ENCODE results near the gene GOLGA8T.
"Not testable (repeated sequence)": the region's sequence is repeated elsewhere in the genome, so short reads cannot be mapped to it uniquely, and the experiment has no call there.

The GOLGA8T gene

DNA sequence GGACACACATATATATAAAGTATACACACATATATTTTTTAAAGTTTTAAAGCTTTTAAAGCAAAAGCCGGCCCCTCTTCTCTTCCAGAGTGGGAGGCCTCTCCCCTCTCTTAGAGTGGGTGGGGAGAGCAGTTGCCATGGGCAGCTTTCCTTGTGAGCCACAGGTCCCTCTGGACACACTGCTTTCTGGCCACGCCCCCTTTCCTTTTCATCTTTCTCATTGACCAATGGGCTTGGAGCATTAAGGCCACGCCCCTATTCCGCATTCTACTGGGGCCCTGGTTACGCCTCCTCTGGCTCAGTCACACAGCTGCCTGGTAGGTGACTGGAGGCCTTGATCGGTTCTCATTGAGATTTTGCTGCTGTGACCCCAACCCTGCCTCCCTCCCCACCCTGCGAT lies at the start of gene GOLGA8T:
TSS of gene GOLGA8T (plus strand) at position 301 of the 400 bp plus-strand sequence. CDS start at position 399, 98 bp downstream.
- not testable (repeated sequence) for FAIRE-seq

DNA sequence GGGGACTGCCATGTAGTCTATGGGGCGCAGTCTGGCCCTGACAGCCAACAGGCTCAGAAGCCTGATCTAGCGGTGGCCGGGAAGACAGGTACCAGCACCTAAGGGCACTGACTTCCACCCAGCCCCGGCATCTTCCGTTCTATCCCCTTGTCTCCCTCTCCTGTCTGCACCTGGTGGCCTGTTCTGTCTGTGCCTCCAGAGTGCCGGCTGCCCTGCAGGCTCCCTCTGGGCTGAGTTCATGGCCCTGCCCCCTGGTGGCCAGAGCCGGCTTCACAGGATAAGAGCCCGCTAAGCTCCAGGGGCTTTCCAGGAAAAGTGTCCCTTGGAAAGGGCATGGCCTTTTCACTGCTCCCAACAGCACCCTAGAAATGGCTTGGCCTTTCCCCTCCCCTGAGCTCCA lies 37.0 kb upstream of the GOLGA8T start:
- FAIRE-seq = not testable (repeated sequence)

DNA sequence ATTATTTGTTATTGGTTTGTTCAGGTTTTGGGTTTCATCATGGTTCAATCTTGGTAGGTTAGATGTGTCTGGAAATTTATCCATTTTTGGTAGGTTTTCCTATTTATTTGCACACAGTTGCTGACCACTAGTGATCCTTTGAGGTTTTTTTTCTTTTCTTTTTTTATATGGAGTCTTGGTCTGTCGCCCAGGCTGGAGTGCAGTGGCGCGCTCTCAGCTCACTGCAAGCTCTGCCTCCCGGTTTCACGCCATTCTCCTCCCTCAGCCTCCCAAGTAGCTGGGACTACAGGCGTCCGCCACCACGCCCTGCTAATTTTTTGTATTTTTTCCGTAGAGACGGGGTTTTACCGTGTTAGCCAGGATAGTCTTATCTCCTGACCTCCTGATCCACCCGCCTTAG lies 32.0 kb upstream of the GOLGA8T start:
- FAIRE-seq = not testable (repeated sequence)

DNA sequence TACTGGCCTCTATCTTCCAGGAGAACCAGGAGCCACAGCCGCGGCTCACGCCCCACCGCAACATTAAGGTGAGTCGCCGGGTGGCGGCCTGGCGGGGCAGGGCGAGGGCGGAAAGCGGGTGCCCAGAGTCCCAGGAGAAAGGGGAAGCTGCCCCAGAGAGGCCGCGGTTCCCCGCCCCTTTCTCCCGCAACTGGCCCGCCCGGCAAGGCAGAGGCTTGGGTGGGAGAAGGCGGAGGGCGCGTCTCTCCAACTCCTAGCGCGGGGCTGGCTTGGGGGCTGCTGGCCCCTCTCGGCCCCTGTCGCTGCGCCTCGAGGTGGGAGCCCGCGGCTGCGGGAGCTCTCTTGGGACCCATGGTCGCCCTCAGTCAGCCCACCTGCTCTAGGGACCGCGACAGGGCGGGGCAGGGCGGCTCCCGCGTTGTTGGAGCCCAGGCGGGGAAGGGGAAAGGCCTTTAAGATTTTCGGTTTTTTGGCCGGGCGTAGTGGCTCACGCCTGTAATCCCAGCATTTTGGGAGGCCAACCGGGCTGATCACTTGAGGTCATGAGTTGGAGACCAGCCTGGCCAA lies 30.8 kb upstream of the GOLGA8T start:
- not testable (repeated sequence) for FAIRE-seq

GRCh38 chr15:30110591-30110990 lies 24.3 kb upstream of the GOLGA8T start:
- not testable (repeated sequence) for FAIRE-seq

GRCh38 chr15:30130066-30130465 lies 4.8 kb upstream of the GOLGA8T start:
- not testable (repeated sequence) for FAIRE-seq

- FAIRE-seq = not testable (repeated sequence)
Measured at GRCh38 chr15:30143246-30143645, 8.4 kb downstream of the GOLGA8T start.

GRCh38 chr15:30149891-30150290 lies 15.0 kb downstream of the GOLGA8T start:
- FAIRE-seq = not testable (repeated sequence)

DNA sequence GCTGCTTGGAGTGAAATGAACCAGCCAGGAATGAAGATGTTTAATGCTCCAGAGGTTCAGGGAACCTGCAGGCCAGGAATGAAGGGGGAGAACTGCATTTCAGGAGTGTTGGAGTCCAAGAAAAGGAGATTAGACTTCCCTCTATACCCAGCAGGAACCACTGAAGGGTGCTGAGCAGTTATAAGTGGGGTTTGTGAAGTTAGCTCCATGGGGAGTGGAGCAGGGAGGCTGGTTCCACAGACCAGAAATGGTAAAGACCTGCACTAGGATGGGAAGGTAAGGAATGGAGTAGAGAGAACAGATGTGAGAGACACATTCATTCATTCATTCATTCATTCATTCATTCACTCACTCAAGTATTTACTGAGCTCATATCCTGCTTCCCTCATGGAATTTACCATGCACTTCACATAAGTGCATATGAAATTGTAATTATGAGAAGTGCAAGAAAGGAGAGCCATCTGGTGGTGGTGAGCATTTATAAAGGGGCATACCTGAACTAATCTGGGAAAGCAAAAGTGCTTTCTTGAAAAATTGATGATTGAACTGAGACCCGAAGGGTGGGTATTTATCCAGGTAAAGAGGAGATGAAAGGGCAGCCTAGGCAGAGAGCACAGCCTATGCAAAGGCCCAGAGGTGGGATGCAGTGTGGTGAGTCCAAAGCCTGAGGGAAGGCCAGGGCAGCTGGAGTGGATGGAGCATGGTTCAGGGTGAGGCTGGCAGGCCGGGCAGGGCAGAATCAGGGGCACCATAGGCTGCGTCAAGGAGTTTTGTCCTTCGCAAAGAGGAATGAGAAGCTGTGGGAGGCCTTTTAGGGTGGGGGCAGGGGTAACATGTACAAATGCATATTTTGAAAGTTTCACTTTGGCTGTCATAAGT lies 27.9 kb downstream of the GOLGA8T start:
- FAIRE-seq = not testable (repeated sequence)

- not testable (repeated sequence) for FAIRE-seq
Measured at GRCh38 chr15:30163759-30164158, 28.9 kb downstream of the GOLGA8T start.

DNA sequence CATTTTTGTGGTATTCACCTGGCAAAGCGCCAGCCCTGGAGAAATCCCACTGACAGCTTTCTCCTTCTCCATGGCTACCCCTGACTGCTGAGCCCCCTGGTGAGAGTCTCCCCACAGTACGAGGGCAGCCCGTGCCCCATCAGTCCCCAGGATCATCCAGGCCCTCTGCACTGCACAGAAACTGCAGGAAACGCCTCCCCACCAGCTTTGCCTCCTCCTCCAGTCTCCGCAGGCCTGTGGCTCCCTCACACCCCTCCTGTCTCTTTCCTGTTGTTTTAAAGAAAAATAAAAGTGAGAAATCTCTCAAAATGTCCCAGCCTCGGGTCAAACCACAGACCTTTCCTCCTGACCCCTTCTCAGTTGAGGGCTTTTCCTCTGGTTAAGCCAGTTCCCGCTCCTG lies 29.4 kb downstream of the GOLGA8T start:
- not testable (repeated sequence) for FAIRE-seq

- not testable (repeated sequence) for FAIRE-seq
Measured at GRCh38 chr15:30167403-30167802, 32.6 kb downstream of the GOLGA8T start.

DNA sequence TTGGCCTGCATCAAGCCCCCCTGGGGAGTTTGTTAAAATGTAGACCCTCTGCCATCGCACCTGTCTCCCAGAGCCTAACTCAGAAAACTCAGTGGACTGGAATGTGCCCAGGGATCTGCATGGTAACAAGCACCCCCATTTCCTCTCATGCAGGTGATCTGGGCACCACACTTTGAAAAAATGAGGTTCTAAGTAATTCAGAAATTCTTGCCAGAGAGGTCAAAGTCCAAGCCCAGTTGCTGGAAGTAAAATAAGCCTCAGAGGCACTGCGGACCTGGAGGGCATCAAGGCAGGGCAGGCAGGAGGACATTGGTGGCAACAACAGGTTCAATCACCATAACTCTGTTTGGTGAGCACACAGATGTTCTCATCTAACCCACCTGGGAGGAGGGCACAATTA lies 33.0 kb downstream of the GOLGA8T start:
- FAIRE-seq = not testable (repeated sequence)

DNA sequence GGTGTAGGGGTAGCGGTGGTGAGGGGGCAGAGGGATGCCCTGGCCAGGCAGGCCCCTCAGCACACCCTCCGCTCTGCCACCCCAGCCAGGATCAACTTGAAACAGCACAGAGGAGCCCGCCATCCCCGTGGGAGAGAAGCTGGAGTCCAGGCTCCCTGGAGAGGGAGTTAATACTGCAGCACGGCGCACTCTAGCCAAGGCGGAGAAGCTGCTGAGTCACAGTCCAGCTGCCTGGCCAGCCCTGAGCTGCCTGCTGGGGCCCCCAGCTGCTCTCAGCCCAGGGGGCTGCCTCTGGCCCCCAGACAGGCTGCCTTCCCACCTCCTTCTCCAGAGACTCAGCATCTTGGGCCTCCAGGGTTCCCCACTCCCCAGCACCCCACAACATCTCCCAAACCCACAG lies 36.6 kb downstream of the GOLGA8T start:
- not testable (repeated sequence) for FAIRE-seq

- FAIRE-seq = not testable (repeated sequence)
Measured at GRCh38 chr15:30173041-30173608, 38.3 kb downstream of the GOLGA8T start.

DNA sequence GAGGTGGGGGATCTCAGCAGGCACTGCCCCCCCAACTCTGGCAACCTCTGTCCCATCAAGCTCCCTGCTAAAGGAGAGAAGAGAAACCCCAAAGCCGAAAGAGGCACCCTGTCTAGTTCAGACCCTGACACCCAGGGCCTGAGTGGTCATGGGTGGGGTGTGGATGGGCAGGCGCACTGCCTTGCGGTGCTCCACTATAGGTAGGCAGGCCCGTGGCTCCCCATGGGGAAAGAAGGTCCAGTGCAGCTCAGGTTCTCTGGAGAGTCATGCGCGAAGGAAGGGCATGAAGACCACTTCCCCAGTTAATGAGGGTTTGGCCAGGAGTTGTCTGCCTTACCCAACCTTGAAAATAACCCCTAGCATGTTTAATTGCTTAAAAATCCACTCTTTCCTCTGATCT lies 40.4 kb downstream of the GOLGA8T start:
- not testable (repeated sequence) for FAIRE-seq

DNA sequence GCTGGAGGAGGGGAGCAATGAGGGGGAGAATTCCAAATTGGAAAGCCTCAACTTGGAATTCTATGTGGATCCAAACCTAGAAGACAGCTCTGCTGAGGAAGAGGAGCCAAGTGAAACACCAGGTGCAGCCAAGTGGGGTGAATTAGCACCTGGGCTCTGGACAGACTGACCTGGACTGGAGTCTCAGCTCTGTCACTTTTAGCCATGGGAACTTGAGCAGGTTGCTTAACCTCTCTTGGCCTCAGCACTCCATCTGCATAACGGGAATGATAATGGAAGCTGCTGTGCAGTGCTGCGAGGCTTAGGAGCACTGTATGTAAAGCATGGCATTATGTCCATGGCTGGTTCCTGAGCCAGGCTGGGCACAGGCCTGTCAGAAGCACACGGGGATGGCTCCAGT lies 41.8 kb downstream of the GOLGA8T start:
- not testable (repeated sequence) for FAIRE-seq

GRCh38 chr15:30179814-30180213 lies 45.0 kb downstream of the GOLGA8T start:
- FAIRE-seq = not testable (repeated sequence)

DNA sequence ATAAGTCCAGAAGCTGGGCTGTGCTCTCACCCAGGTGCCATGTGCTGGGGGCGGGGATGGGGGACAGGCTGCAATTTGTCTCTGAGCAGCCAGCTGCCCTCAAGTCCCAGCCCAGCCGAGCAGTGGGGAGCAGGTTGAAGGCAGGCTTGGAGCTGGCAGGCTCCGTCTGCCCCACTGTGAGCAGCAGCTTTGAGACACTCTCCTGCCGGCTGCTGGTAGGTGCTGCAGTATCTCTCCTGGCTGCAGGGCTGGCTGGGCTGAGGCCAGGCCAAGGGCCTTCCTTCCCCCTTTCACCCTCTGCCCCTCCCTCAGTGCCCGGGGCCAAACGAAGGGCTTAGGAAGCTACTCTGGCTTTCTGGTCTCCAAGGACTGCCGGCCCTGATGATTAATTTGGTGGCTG lies 50.6 kb downstream of the GOLGA8T start:
- FAIRE-seq = not testable (repeated sequence)

DNA sequence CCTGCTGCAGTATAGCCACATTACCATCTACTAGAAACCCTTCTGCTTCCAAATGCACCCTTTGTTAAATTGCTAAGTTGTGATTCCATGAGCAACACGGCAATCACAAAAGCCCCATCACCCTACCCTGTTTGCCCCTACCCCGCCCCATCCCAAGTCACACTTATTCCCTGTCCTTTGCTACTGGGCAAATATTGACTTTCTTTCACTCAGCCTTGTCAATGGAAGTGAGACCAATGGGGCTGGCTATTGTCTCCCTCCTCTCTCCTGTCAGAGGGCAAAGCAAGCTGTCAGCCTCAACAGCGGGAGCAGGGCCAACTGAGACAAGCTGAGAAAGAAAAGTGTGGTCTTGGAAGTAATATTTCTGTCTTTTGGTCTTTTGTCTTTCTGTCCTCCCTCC lies 52.6 kb downstream of the GOLGA8T start:
- not testable (repeated sequence) for FAIRE-seq

DNA sequence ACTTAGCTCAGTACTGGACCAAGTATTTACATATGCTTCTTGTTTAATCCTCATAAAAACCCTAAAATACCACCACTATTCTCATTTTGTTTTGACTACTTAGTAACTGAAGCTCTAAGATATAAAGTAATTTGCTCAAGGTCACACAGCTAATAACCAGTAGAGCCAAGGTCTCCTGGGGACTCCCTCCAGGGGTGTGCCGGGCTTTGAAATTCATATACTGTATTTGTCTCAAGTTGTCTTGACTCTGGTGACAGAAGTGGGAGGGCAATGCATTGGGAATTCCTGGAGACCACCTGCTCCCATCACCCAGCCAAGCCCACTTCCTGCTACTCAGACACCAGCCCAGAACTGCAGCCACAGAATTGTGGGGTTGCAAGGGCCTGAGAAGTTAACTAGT lies 54.9 kb downstream of the GOLGA8T start:
- FAIRE-seq = not testable (repeated sequence)

DNA sequence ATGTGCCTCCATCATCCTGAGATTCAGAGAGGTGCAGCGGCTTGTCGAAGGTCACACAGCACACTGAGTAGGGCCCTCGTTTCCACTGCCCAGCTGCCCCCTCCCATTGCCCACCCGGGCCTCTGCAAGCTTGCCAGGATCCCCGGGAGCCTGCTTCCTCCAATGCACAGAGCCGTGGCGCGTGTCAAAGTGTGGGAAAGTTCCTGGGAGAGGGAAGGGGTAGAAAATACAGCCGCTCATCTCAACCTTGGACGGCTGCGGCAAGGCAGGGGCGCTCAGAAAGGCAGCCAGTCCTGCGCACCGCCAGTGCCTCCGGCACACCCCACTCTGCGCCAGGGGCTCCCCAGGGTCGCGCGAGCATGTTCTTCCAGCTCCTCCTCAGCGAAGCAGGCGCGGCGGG lies 56.3 kb downstream of the GOLGA8T start:
- FAIRE-seq = not testable (repeated sequence)

GRCh38 chr15:30191639-30192038 lies 56.8 kb downstream of the GOLGA8T start:
- FAIRE-seq = not testable (repeated sequence)
